ENCODE measurements around the gene RTN3.

RTN3 gene

DNA sequence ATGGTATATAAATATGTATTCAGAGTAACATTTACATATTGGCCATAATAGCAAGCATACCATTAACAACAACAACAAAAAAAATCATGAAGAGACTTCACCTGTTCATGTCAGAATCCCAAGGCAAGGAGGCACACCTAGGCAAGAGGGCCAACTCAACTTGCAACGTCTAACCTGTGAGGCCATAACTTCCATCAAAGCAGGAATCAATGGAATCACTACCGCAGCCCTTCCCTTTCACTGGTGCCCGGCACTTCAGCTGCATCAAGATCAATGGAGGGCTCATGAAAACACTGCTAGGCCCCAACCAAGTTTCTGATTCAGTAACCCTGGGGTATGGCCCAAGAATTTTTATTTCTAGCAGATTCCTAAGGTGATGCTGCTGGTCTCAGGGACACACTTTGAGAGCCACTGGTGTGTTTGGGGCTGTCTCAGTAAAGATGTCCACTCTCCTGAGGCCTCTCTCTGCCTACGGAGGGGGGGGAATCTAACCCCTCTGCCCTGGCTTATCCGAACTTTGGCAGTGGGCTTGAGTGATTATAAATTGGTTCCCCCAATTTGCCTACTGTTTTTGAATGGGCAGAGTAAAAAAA, 79.3 kb downstream of the RTN3 start:
- DNase-seq (ENCODE audit: insufficient read length) (no peak), FAIRE-seq (no peak)
- TF ChIP-seq TAF1 (IDR thresholded peaks at IDR 0.05; ENCODE audit: borderline replicate concordance, low read depth, low read length) (no peak), POLR2AphosphoS5 (IDR thresholded peaks at IDR 0.05; ENCODE audit: low read depth, low read length) (no peak), POLR2A (IDR thresholded peaks at IDR 0.05; ENCODE audit: low read depth, low read length) (no peak)

DNA sequence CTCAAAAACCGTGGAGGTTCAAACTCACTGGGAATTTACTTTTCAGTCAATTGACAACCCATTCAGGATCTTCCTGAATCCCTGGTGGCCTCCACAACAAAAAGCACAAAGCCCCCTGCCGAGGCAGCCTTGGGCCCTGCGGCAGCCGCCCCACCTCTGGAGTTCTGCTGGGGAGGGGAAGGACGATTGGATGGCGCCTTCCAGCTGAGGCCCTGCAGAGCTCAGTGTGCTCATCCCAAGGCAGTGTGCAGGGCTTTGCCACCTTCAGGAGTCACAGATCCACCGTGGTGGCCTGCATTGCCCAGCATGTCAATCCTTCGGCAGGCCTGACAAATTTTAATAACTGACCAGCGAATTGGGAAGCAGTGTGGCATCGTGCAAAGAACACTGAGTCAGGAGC, 79.9 kb downstream of the RTN3 start:
- TF ChIP-seq POLR2AphosphoS5 (IDR thresholded peaks at IDR 0.05; ENCODE audit: low read depth, low read length) = no peak
- TF ChIP-seq POLR2A (IDR thresholded peaks at IDR 0.05; ENCODE audit: low read depth, low read length) = no peak
- TF ChIP-seq TAF1 (IDR thresholded peaks at IDR 0.05; ENCODE audit: borderline replicate concordance, low read depth, low read length) = no peak
- DNase-seq (ENCODE audit: insufficient read length) (no peak), FAIRE-seq (no peak)

DNA sequence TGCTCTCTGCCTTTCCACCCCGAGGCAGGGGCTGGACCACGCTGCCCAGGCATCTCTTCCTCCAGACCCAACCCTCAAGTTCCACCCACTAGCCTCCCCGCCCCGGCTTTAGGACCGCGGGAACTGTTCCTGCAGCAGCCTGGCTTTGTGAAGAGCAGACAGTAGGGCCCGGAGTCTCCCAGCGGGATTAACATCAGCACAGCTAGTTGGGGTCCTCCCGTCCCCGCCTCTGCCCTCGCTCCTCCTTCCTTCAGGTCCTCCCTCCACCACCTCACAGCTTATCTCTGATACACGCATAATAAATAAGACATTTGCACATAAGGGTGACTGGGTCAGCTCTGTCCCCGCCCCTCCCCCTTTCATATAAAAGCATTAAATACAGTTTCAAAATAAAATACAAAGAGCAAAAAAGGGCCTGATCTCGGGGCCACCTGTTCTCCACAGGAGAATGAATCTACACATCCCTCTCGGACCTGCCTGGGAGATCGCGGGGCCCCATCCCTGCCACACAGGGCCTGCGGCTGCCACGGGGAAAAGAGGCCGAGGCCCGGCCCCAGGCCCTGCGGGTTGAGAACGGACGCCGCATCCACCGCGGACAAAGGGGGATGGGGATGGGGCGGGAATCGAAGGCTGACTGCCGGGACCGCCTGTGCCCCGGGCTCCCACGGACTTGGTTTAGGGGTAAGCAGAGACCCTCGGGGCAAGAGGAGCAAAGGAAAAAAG, 80.8 kb downstream of the RTN3 start:
- TF ChIP-seq POLR2A (IDR thresholded peaks at IDR 0.05; ENCODE audit: low read depth, low read length) (no peak), POLR2AphosphoS5 (IDR thresholded peaks at IDR 0.05; ENCODE audit: low read depth, low read length) (no peak), TAF1 (IDR thresholded peaks at IDR 0.05; ENCODE audit: borderline replicate concordance, low read depth, low read length) (no peak)
- DNase-seq (ENCODE audit: insufficient read length) (peak; percentile 19), FAIRE-seq (no peak)

DNA sequence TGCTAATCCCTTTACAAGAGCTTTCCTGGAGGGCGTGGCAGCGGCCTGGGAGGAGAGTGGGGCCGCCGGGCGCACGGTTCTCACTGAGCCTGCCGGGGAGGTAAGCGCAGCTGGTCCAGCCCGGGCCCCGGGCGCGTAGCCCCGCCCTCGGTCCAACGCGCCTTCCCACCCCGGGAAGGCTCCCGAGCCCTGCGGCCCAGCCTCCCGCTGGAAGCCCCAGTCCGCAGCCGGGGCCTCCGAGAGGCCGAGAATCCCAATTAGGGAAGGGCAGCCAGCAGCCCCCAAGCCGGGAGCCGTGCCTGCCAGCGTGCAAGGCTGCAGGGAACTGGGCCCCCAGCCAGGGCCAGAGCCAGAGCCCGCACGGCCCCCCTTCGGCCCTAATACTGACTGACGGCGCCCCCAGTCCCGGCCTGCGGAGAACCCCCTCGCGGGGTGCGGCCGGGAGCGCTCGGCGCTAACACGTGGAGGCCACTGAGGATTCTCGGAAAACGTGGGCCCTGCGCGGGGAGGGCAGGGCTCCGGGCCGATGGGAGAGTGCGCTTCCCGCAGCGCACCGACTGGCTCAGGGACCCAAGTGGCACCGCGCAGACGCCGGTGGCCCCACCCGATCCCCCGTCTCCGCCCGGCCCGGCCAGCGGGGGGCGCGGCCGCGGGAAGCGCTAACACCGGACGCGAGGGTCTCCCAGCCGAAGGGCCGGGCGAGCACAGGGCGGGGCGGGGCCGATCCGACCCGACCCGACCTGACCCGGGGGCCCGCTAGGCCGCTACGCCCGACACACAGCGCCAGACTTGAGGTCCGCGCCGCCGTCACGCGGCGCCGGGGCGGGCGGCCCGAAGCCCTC, 81.6 kb downstream of the RTN3 start:
- TF ChIP-seq TAF1 (IDR thresholded peaks at IDR 0.05; ENCODE audit: borderline replicate concordance, low read depth, low read length) (no peak), POLR2AphosphoS5 (IDR thresholded peaks at IDR 0.05; ENCODE audit: low read depth, low read length) (no peak), POLR2A (IDR thresholded peaks at IDR 0.05; ENCODE audit: low read depth, low read length) (no peak)
- DNase-seq (ENCODE audit: insufficient read length) = peak; percentile 16
- no peak for FAIRE-seq

DNA sequence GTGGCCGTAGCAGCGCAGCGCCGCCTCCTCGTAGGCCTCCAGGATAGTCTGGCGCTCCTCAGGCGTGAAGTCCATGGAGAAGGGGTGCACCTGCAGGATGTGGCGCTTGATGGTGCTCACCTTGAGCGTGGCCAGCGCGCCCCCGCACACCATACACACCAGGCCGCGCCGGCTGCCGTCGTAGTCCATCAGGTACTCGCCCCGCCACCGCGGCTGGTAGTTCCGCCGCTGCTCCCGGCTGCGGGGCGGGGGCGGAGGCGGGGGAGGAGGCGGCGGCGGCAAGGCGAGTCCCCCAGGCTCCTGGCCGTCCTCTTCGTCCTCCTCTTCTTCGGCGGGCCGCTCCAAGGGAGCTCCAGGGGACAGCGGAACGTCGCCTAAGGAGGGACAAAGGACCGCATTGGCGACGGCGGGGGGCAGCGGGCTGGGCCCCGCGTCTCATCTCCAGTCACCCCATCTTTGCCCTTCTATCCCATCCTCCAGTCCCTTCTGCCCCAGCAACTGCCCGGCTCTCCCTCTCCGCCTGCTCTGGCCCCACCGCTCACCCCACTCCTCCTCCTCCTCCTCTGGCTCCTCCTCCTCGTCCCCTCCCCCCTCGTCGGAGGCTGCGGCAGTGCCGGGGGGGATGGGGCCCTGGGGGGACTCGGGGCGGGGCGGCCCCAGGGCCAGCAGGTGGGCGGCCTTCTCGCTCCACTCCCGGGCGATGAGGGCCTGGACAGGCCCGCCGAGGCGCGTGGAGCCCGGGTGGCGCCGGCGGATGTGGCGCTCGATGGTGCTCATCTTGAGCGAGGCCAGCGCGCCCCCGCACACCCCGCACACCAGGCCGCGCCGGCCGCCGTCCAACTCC, 82.4 kb downstream of the RTN3 start:
- no peak for DNase-seq (ENCODE audit: insufficient read length)
- no peak for FAIRE-seq
- no peak for TF ChIP-seq POLR2AphosphoS5 (IDR thresholded peaks at IDR 0.05; ENCODE audit: low read depth, low read length)
- TF ChIP-seq POLR2A (IDR thresholded peaks at IDR 0.05; ENCODE audit: low read depth, low read length) = no peak
- TF ChIP-seq TAF1 (IDR thresholded peaks at IDR 0.05; ENCODE audit: borderline replicate concordance, low read depth, low read length) = no peak

DNA sequence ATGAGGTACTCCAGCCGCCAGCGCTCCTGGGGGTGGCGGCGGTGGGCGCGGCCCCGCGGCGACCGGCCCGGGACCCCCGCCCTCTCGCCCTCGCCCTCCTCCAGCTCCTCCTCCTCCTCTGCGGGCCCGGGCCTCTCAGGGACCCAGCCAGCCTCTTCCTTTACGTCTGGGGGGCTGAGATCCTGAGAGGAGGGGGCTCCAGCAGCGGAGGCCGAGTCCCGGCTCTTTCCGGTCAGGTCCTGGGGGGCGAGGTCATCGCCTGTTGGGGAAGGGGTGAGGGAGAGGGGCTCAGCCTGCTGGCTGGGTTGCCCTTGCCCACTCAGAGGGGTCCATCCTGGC, 83.0 kb downstream of the RTN3 start:
- TF ChIP-seq TAF1 (IDR thresholded peaks at IDR 0.05; ENCODE audit: borderline replicate concordance, low read depth, low read length) = no peak
- TF ChIP-seq POLR2AphosphoS5 (IDR thresholded peaks at IDR 0.05; ENCODE audit: low read depth, low read length) = no peak
- TF ChIP-seq POLR2A (IDR thresholded peaks at IDR 0.05; ENCODE audit: low read depth, low read length) = no peak

DNA sequence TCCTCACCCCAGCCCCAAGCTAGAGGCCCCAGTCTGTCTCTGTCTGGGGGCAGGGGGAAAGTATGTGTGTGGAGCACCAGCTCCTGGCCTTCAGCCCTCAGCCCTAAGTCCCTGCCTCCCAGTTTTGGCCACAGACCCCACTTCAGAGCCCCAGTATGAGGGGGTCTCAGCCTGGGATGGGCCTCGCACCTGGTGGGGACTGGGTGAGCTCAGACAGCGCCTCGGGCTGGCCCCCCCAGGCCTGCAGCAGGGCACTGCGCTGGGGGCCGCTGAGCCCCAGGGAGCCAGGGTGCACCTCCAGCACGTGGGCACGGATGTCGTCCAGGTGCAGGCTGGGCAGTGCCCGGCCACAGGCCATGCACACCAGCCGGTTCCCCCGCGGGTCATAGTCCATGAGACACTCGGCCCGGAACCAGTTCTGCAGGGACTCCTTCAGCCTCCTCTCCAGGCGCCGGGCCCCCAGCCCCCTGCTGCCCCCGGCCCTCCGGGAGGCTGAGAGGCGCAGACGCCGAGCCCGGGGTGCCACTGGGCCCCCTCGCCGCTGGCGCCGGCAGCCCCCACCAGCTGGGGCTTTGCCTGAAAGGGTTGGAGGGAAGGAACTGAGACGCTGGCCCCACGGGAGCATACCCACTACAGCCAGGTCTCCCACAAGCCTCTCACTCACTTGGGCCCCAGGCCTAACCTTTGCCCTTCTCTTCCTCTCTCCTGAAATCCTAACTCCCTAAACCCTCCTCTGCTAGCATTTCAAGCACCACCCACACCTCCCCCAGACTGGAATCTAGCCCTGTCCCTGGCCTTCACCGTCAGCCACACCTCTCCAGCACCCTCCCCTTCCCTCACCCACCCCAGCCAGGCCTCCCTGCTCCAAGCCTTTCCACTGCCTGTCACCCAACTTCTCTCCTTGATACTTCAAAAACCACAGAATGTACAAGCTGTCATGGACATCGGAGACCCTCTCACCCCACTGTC, 83.7 kb downstream of the RTN3 start:
- TF ChIP-seq POLR2A (IDR thresholded peaks at IDR 0.05; ENCODE audit: low read depth, low read length) (no peak), POLR2AphosphoS5 (IDR thresholded peaks at IDR 0.05; ENCODE audit: low read depth, low read length) (no peak), TAF1 (IDR thresholded peaks at IDR 0.05; ENCODE audit: borderline replicate concordance, low read depth, low read length) (no peak)
- DNase-seq (ENCODE audit: insufficient read length) (no peak), FAIRE-seq (no peak)

More for the DNA sequence above, 83.0 kb downstream of the RTN3 start:
- DNase-seq (ENCODE audit: insufficient read length) = no peak
- FAIRE-seq = no peak

DNA sequence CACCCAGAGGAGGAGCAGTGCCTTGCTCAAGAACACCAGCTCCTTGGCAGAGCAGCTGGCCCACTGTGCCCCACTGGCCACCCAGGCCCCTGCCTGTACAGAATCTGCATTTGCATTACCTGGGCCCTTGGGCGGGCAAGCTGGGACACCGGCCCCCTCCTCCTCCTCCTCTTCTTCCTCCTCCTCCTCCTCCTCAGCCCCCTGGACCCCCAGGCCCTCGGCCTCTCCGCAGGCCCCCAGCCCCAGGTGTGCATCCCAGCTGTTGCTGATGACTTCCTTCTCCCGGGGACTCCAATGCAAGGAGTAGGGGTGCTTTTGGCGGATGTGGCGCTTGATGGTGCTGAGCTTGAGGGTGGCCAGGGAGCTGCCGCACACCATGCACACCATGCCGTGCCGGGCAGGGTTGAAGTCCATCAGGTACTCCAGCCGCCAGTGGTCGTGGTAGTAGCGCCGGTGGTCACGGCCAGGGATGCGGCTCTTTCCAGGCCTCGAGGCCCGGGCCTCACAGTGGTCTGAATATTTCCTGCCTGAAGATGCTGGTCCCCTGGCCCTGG, 84.5 kb downstream of the RTN3 start:
- TF ChIP-seq TAF1 (IDR thresholded peaks at IDR 0.05; ENCODE audit: borderline replicate concordance, low read depth, low read length) (no peak), POLR2AphosphoS5 (IDR thresholded peaks at IDR 0.05; ENCODE audit: low read depth, low read length) (no peak), POLR2A (IDR thresholded peaks at IDR 0.05; ENCODE audit: low read depth, low read length) (no peak)
- DNase-seq (ENCODE audit: insufficient read length) = no peak
- FAIRE-seq = no peak

DNA sequence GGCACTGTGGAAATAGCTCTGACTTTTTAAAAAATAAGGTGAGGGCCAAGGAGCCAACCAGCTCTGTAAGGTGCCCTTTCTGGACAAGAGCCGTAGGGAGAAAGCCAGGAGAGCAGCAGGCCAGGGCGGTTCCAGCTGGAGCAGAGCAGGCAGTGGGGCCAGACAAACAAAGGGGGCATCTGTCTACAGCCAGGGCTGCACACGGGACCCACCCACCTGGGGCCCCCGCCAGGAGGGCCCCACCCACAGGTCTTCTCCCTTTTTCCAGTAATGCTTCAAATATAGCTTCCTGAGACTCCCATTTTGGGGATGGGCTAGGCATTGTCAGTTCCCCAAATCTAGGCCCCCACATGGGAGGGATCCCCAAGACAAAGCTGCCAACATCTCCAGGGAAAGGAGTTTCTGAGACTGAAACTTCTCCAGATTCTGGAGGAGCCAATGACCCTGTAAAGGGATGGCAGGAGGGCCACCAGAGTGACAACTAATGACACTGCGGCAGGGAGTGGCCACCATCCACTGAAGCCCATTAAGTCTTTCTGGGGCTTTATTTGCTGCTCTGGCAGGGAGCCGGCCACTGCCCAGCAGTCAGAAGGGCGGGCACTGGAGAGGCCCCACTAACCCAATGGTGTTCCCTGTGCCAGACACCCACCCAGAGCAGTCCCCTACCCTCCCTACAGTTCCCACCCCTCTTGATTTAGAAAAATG, 85.4 kb downstream of the RTN3 start:
- FAIRE-seq (no peak), DNase-seq (ENCODE audit: insufficient read length) (no peak)
- no peak for TF ChIP-seq TAF1 (IDR thresholded peaks at IDR 0.05; ENCODE audit: borderline replicate concordance, low read depth, low read length)
- TF ChIP-seq POLR2AphosphoS5 (IDR thresholded peaks at IDR 0.05; ENCODE audit: low read depth, low read length) = no peak

Data from GM12892 (cell line).